Activated CD4-positive, alpha-beta memory T cell treated with anti-CD3 and anti-CD28 coated beads for 36 hours (primary cell): ENCODE measurements around the gene SNRNP25. TPM values are rescaled to one million over a fixed set of nuclear protein-coding genes. Genes with fewer than 3 reads are reported as not detected.
"Not testable (repeated sequence)": the region's sequence is repeated elsewhere in the genome, so short reads cannot be mapped to it uniquely, and the experiment has no call there.

Source experiments
- CTCF ChIA-PET: fragments of 350-600 bp; sonication (Branson Sonifier 250); formaldehyde crosslinking; loops from one replicate; lab custom pipeline; 2021; ENCODE audit warnings: antibody characterized with exemption, inconsistent platforms; lab: Charles Lee
- POLR2A ChIA-PET: fragments of 350-600 bp; sonication (Branson Sonifier 250); formaldehyde crosslinking; loops from one replicate; lab custom pipeline; 2021; ENCODE audit warnings: antibody characterized with exemption; lab: Charles Lee
- DNase-seq: peaks from one replicate; pipeline ENCODE4 v3.0.0-alpha.2; 2020
- H3K27ac Mint-ChIP-seq: one replicate; pipeline ENCODE4 v1.8.0; 2021; ENCODE audit warnings: mixed read lengths
- H3K27me3 Mint-ChIP-seq: one replicate; pipeline ENCODE4 v1.8.0; 2021; ENCODE audit warnings: mixed read lengths
- H3K36me3 Mint-ChIP-seq: one replicate; pipeline ENCODE4 v1.8.0; 2021; ENCODE audit warnings: mixed read lengths
- H3K4me1 Mint-ChIP-seq: one replicate; pipeline ENCODE4 v1.8.0; 2021; ENCODE audit warnings: low read depth, mixed read lengths
- H3K4me3 Mint-ChIP-seq: one replicate; pipeline ENCODE4 v1.8.0; 2021; ENCODE audit warnings: mild to moderate bottlenecking, mixed read lengths
- H3K9me3 Mint-ChIP-seq: one replicate; pipeline ENCODE4 v1.8.0; 2021; ENCODE audit warnings: mixed read lengths
- intact Hi-C: fragments of 100-400 bp; cut with micrococcal nuclease; formaldehyde crosslinking; loops from one replicate; pipeline ENCODE4 v1.15.1; 2023
- total RNA-seq, 2 experiments: library from RNA; stranded (reverse); gene quantifications; one replicate each; pipeline ENCODE4 v1.2.3, GENCODE V29; 2021

The SNRNP25 gene
- 10 to 100 TPM; 48.5 to 51.1 TPM for total RNA-seq

DNA sequence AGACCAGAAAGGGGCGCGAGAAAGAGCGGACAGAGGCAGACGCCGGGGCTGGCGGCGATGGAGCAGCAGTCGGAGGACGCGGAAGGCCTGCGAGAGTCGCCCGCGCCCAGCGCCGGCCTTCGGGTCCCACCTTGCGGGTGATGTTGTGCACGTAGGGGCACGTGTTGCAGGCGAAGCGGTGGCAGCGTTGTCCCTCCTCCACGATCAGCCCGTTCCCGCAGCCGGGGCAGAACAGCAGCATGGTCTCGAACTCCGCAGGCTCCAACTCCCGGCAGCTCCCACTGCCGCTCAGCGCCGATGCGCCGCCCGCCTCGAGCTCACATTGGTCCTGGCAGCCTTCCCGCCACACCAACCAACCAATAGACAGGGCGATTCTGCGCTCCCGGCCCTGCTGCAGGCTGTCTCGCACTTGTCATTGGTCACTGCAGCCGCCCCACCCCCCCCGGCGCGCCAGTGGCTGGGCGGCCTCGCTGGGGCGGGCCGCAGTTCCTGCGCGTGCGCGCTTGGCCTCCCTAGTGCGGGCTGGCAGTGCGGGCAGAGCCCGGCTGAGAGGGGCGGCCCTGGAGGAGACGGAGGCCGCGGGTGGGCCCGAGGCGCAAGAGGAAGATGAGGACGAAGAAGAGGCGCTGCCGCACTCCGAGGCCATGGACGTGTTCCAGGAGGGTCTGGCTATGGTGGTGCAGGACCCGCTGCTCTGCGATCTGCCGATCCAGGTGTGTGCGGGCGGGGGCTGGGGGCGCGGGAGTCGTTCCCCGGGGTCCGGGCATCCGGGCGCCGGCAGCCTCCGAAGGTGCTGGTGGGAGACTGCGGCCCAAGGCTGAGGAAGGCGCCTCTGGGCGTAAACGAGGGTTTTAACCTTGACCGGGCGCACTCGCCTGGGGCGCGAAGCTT is at the start of gene SNRNP25, which contains the start of gene POLR3K:
TSS of gene SNRNP25 (plus strand) at position 483 of the 891 bp plus-strand sequence. CDS start at position 672, 189 bp downstream.
TSS of gene POLR3K (minus strand) at position 263 of the 891 bp plus-strand sequence. CDS start at position 241, 22 bp downstream.
- Mint-ChIP-seq H3K4me1 (peaks cover 27% of the 10 kb centered on the region), H3K4me3 (peak within 1 kb of the TSS; percentile 87), H3K36me3 (peaks cover 31% of the 10 kb centered on the region), H3K27ac (peak within 1 kb of the TSS; percentile 90), H3K9me3 (no peaks in the 10 kb centered on the region), H3K27me3 (no peaks in the 10 kb centered on the region)
- DNase-seq = peak; percentile 99
- ChIA-PET POLR2A (interaction anchor here (0.7 to 1.6 kb wide), 6 partner anchors 12 to 346 kb away, joined by 3 to 7 read pairs (median 4); partner anchors contain the start of genes AXIN1 and MPG), CTCF (interaction anchor here (1.0 to 1.8 kb wide), 3 partner anchors 13 to 53 kb away, joined by 10 to 17 read pairs (median 17); no protein-coding TSS in a partner anchor)
- intact Hi-C loops = no loop called here

GRCh38 chr16:9903-10665 is 43.5 kb upstream of the SNRNP25 start:
- CTCF ChIA-PET = no interaction called here

DNA sequence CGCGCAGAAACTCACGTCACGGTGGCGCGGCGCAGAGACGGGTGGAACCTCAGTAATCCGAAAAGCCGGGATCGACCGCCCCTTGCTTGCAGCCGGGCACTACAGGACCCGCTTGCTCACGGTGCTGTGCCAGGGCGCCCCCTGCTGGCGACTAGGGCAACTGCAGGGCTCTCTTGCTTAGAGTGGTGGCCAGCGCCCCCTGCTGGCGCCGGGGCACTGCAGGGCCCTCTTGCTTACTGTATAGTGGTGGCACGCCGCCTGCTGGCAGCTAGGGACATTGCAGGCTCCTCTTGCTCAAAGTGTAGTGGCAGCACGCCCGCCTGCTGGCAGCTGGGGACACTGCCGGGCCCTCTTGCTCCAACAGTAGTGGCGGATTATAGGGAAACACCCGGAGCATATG is 42.9 kb upstream of the SNRNP25 start:
- intact Hi-C loops, H3K36me3 Mint-ChIP-seq, H3K27me3 Mint-ChIP-seq, H3K4me3 Mint-ChIP-seq, H3K4me1 Mint-ChIP-seq, CTCF ChIA-PET, H3K27ac Mint-ChIP-seq, POLR2A ChIA-PET, H3K9me3 Mint-ChIP-seq: not testable (repeated sequence)
- DNase-seq = peak; percentile 98

More at GRCh38 chr16:9903-10665, 43.5 kb upstream of the SNRNP25 start:
- H3K4me3 Mint-ChIP-seq = peak overlapping the region; percentile 59
- intact Hi-C loops = no loop called here
- no peaks in the 10 kb centered on the region for H3K27me3 Mint-ChIP-seq
- POLR2A ChIA-PET = no interaction called here
- H3K4me1 Mint-ChIP-seq = no peaks in the 10 kb centered on the region
- peak; percentile 28 for DNase-seq
- H3K9me3 Mint-ChIP-seq = no peaks in the 10 kb centered on the region
- H3K27ac Mint-ChIP-seq = no peak overlapping the region
- no peaks in the 10 kb centered on the region for H3K36me3 Mint-ChIP-seq

- H3K27ac Mint-ChIP-seq, DNase-seq, H3K4me3 Mint-ChIP-seq, H3K4me1 Mint-ChIP-seq, CTCF ChIA-PET, intact Hi-C loops, H3K27me3 Mint-ChIP-seq, H3K9me3 Mint-ChIP-seq, H3K36me3 Mint-ChIP-seq, POLR2A ChIA-PET: not testable (repeated sequence)
These were observed 36.4 kb upstream of the SNRNP25 start for GRCh38 chr16:17062-17765.

GRCh38 chr16:20886-21285 is 32.7 kb upstream of the SNRNP25 start:
- H3K27me3 Mint-ChIP-seq, POLR2A ChIA-PET, H3K36me3 Mint-ChIP-seq, CTCF ChIA-PET, DNase-seq, H3K4me3 Mint-ChIP-seq, H3K9me3 Mint-ChIP-seq, H3K27ac Mint-ChIP-seq, H3K4me1 Mint-ChIP-seq, intact Hi-C loops: not testable (repeated sequence)

- CTCF ChIA-PET = interaction anchor here (0.6 kb wide), 1 partner anchor 72 kb away, joined by 3 read pairs; no protein-coding TSS in a partner anchor
- intact Hi-C loops, H3K9me3 Mint-ChIP-seq, DNase-seq, H3K4me1 Mint-ChIP-seq, H3K27ac Mint-ChIP-seq, POLR2A ChIA-PET, H3K27me3 Mint-ChIP-seq, H3K4me3 Mint-ChIP-seq, H3K36me3 Mint-ChIP-seq: not testable (repeated sequence)
These were observed 29.5 kb upstream of the SNRNP25 start for GRCh38 chr16:24151-24550.

DNA sequence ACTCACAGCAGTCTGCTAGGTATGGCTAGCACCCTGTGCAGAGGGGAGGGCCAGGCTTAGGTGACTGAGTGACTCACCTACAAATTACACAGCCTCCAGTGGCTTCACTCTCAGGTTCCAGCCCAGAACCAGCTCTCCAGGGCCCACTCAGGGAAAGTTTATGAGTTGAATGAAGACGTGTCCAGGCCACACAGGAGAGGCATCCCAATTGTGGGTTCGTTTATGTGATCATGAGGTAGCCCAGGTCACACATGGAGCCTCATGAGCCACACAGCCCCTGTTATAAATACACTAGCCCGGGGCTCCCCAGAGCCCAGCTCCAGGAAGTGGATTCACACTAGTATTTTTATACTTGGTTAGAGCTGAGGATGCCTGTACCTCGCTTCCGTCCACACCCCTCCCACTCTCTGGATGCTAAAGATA is 27.7 kb upstream of the SNRNP25 start:
- H3K27ac Mint-ChIP-seq, intact Hi-C loops, DNase-seq, H3K36me3 Mint-ChIP-seq, CTCF ChIA-PET, POLR2A ChIA-PET, H3K4me1 Mint-ChIP-seq, H3K4me3 Mint-ChIP-seq, H3K9me3 Mint-ChIP-seq, H3K27me3 Mint-ChIP-seq: not testable (repeated sequence)

- H3K4me1 Mint-ChIP-seq, H3K36me3 Mint-ChIP-seq, H3K27ac Mint-ChIP-seq, H3K9me3 Mint-ChIP-seq, H3K4me3 Mint-ChIP-seq, H3K27me3 Mint-ChIP-seq, POLR2A ChIA-PET, CTCF ChIA-PET, DNase-seq, intact Hi-C loops: not testable (repeated sequence)
These were observed 23.0 kb upstream of the SNRNP25 start for GRCh38 chr16:30627-31026.

GRCh38 chr16:33154-33876 is 20.3 kb upstream of the SNRNP25 start:
- CTCF ChIA-PET, POLR2A ChIA-PET: not testable (repeated sequence)

DNA sequence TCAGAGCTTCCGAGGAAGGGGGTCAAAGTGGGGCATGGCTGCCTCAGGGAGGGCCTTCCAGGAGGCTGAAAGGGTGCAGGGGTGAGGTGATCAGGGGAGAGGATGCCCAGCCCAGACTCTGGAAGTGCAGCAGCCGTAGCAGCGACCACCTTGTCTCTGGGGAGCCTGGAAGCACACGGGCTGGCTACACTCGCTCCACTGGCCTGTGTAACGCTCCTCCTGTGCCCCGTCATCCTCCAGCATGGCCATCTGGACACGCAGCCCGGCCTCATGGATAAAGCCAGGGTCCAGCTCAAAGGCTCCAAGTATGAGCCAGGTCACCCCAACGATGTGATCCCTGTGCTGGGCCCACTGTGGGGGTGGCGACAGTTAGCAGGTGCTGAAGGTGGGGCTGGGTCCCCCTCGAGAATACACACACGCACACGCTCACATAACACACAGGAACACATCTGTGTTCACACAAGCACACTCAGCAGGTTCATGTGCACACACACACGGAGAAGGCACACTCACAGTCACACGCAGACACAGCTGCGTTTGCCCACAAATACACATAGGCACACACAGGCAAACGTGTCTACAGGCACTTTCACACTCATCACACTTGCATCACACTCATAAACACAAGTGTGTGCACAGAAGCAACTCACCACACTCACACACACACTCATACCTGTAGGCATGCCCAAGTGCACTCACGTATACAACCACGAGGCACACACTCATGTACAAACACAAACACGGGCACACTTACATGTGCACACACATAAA is 19.6 kb upstream of the SNRNP25 start:
- Mint-ChIP-seq H3K27ac (no peak overlapping the region), H3K9me3 (no peaks in the 10 kb centered on the region), H3K27me3 (no peaks in the 10 kb centered on the region), H3K36me3 (peaks cover 6% of the 10 kb centered on the region), H3K4me1 (peaks cover 7% of the 10 kb centered on the region), H3K4me3 (no peak overlapping the region)
- ChIA-PET CTCF (no interaction called here), POLR2A (interaction anchor here (0.6 kb wide), 1 partner anchor 173 kb away, joined by 3 read pairs; no protein-coding TSS in a partner anchor)
- intact Hi-C loops = no loop called here
- DNase-seq = no peak

More at GRCh38 chr16:33154-33876, 20.3 kb upstream of the SNRNP25 start:
- H3K4me3 Mint-ChIP-seq, intact Hi-C loops, H3K4me1 Mint-ChIP-seq, H3K36me3 Mint-ChIP-seq, H3K27me3 Mint-ChIP-seq, H3K27ac Mint-ChIP-seq, DNase-seq, H3K9me3 Mint-ChIP-seq: not testable (repeated sequence)

- Mint-ChIP-seq H3K4me1 (peaks cover 12% of the 10 kb centered on the region), H3K27me3 (no peaks in the 10 kb centered on the region), H3K27ac (no peak overlapping the region), H3K36me3 (peaks cover 8% of the 10 kb centered on the region), H3K4me3 (no peak overlapping the region), H3K9me3 (no peaks in the 10 kb centered on the region)
- ChIA-PET CTCF (no interaction called here), POLR2A (interaction anchor here (0.6 kb wide), 1 partner anchor 172 kb away, joined by 3 read pairs; no protein-coding TSS in a partner anchor)
- intact Hi-C loops = no loop called here
- DNase-seq = no peak
These were observed 19.0 kb upstream of the SNRNP25 start for GRCh38 chr16:34648-34987.
